Measurements from ENCODE around the gene TAS2R1.

- no peak for TF ChIP-seq CTCF (IDR thresholded peaks at IDR 0.05)
- no peak for TF ChIP-seq POLR2A (IDR thresholded peaks at IDR 0.05)
Observed at GRCh38 chr5:9622971-9623421, 7.2 kb downstream of the TAS2R1 start.

All from stomach (tissue), 4 donors.